BE2C (cell line): Measurements from ENCODE around the gene CD248.

Source experiments
- DNase-seq: peaks from one replicate; pipeline ENCODE4 v3.0.0-alpha.2; 2020
- H3K27me3 ChIP-seq: fragments of 250-450 bp; sonication (Bioruptor Pico); 2 replicates; pipeline ENCODE4 v1.5.1; 2020; ENCODE audit warnings: mild to moderate bottlenecking
- H3K36me3 ChIP-seq: fragments of 250-450 bp; sonication (Bioruptor Pico); 2 replicates; pipeline ENCODE4 v1.5.1; 2020; ENCODE audit warnings: mild to moderate bottlenecking
- H3K4me1 ChIP-seq: fragments of 250-450 bp; sonication (Bioruptor Pico); 2 replicates; pipeline ENCODE4 v1.5.1; 2020
- H3K4me3 ChIP-seq: 2 replicates; pipeline ENCODE4 v1.5.1; 2011; ENCODE audit warnings: low read depth, low read length
- H3K9me3 ChIP-seq: fragments of 250-450 bp; sonication (Bioruptor Pico); 2 replicates; pipeline ENCODE4 v1.5.1; 2020
- TF ChIP-seq, protein P1 (sequence below): IDR thresholded peaks from 2 replicates; pipeline ENCODE4 v1.5.1; 2012; ENCODE audit warnings: mild to moderate bottlenecking, low read depth, low read length

CD248 gene

DNA sequence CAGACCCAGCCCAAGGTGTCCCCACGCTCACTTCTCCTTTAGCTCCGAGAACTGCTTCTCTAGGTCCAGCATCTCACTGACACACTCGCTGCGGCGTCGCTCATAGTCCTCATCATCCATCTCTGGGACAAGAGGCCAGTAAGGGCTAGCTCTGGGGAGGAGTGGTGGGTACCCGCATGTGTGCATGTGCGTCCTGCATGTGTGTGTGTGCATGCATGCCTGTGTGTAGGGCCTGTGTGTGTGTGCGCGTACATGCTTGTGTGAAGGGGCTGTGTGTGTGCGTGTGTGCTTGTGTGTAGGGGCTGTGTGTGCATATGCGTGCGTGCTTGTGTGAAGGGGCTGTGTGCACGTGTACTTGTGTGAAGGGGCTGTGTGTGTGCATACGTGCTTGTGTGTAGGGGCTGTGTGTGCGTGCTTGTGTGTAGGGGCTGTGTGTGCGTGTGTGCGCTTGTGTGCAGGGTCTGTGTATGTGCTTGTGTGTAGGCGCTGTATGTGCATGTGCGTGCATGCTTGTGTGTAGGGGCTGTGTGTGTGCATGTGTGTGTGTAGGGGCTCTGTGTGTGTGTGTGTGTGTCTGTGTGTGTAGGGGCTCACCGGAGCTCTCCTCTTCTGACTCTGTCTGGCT, 24.8 kb upstream of the CD248 start:
- Histone ChIP-seq H3K27me3 (no peaks in the 10 kb centered on the region), H3K4me1 (peaks cover 7% of the 10 kb centered on the region), H3K36me3 (peaks cover 11% of the 10 kb centered on the region; the same call in 1 of the 2 replicates), H3K4me3 (no peak overlapping the region), H3K9me3 (no peaks in the 10 kb centered on the region)
- TF ChIP-seq, protein P1, sequence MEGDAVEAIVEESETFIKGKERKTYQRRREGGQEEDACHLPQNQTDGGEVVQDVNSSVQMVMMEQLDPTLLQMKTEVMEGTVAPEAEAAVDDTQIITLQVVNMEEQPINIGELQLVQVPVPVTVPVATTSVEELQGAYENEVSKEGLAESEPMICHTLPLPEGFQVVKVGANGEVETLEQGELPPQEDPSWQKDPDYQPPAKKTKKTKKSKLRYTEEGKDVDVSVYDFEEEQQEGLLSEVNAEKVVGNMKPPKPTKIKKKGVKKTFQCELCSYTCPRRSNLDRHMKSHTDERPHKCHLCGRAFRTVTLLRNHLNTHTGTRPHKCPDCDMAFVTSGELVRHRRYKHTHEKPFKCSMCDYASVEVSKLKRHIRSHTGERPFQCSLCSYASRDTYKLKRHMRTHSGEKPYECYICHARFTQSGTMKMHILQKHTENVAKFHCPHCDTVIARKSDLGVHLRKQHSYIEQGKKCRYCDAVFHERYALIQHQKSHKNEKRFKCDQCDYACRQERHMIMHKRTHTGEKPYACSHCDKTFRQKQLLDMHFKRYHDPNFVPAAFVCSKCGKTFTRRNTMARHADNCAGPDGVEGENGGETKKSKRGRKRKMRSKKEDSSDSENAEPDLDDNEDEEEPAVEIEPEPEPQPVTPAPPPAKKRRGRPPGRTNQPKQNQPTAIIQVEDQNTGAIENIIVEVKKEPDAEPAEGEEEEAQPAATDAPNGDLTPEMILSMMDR: no peak
- no peak for DNase-seq

DNA sequence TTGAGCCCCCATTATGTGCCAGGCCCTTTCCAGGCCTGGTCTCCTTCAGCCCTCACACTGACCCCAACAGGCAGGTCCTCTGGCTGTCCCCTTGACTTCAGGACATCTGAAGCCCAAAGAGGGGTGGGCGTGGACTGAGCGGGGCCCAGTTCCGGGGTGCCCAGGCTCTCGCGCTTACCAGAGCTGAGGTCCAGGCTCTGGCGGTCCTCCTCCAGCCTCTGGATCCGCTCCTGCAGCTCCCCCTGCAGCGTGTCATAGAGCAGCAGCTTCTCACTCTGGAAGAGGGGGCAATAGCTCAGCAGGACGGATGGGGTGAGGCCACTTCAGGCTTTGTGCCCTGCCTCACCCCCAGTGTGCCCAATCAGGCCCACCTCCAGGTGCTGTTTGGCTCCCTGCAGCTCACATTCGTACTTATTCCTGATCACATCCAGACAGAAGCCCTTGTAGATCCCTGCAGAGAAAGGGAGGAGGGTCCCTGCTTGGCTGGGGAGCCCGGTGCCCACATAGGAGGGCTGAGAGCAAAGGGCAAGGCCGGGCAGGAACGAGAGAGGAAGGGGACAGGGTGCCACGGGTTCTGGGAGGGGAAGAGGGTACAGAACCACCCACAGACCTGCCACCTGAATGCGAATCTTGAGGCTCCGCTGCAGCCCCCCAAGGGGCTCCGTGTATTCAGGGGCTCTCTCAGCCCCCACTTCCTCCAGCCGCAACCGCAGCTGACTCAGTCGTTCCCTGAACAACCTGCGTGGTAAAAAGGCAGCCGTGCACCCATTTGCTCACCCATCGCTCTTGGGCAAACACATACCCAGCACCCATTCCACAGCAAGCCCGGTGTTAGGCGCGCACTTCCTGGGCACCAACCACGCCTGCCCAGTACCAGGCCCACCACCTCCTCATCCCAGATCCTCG, 24.0 kb upstream of the CD248 start:
- no peak overlapping the region for H3K4me3 ChIP-seq
- TF ChIP-seq, protein P1: no peak
- DNase-seq: no peak
- no peaks in the 10 kb centered on the region for H3K27me3 ChIP-seq
- H3K4me1 ChIP-seq: peaks cover 13% of the 10 kb centered on the region
- no peaks in the 10 kb centered on the region for H3K9me3 ChIP-seq
- H3K36me3 ChIP-seq: peaks cover 11% of the 10 kb centered on the region; the same call in 1 of the 2 replicates

DNA sequence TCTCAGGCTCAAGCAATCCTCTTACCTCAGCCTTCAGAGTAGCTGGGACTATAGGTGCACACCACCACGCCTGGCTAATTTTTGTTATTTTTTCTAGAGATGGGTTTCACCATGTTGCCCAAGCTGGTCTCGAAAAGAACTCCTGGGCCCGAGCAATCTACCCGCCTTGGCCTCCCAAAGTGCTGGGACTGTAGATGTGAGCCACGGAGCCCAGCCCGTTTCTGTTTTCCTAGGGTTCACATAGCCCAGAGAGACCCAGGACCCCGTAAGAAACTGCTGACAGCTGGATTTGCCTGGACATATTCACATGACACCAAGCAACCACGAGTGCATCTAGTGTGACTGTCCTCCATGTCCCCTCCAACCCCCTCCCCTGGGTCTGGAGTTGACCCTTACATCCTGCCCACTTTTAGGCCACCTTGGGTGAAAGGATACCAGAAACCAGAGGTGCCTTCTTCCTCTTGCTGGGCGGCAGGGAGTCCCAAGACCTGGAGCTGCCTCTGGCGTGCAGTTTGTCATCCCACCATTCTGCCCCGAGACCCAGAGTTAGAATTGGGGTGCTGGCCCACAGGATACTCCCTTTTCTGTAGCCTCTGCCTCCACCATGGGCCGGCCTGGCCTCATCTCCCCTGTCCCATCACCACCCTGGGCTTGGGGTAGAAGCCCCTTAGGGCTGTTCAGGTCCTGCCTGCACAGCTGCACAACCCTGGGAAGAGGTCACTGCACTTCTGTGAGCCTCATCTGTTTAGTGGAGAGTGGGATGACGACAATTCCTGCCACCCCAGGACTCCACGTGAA, 23.0 kb upstream of the CD248 start:
- H3K36me3 ChIP-seq: peaks cover 11% of the 10 kb centered on the region; the same call in 1 of the 2 replicates
- no peak for DNase-seq
- no peaks in the 10 kb centered on the region for H3K27me3 ChIP-seq
- TF ChIP-seq, protein P1: no peak
- H3K4me1 ChIP-seq: peaks cover 19% of the 10 kb centered on the region
- H3K9me3 ChIP-seq: no peaks in the 10 kb centered on the region
- no peak overlapping the region for H3K4me3 ChIP-seq

DNA sequence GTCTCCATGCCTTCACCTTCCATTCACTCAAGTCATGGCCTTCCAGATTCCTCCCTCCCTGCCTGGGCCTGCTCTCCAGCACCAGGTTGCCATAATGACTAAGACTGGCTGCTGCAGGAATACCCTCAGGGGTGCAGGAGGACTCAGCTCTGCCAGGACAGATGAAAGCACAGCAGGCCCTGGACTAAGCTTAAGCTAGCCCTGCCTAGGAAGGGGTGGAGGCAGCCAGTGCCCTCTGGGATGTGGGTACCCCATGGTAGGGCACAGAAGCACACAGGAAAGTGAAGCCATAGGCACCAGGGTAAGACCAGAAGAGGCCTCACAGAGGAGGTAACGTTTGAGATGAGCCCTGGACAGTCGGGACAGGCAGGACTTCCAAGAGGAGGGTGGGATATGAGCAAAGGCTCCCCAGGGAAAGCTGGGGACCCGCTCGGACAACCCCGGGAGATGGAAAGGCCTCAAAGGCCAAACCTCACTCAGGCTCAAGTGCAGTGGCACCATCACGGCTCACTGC, 22.4 kb upstream of the CD248 start:
- no peak for DNase-seq

DNA sequence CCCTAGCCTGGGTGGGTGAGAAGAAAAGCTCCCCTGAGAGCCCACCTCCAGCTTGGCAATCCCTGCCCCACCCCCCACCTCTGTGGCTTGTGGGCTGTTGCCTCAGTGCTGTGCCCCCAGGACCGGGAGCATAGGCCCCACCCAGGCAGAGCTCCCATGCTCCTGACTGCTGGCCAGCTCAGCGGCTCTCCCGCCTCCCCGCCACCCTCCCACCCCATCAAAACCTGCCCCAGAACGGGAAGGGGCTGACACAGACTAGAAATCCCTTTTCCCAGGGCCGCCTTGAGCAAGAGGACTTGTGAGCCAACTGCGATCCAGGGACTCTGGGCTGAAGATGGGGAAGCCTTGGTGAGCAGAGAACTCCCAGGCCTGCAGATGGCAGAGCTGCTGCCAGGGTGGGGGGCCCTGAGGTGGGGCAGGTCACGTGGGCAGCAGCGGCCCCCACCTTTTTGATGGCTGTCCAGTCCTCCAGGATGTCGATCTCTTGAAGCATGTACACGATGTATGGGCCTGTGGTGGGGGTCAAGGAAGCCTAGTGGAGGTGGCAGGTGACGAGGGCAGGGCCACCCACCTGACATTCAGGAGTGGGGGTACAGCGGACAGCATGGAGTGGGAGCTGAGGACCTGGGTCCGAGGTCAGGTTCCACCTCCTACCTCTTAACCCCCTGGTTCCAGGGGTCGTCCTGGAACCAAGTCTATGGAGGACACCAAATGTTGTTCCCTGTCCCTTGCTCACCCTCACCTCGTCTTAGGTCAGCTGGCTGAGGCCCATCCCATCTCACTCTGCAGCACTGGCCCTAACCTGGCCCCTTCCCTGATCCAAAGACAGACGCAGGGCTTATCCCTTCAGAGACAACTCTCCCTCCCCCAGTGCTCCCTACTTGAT, 21.7 kb upstream of the CD248 start:
- TF ChIP-seq, protein P1: no peak
- H3K36me3 ChIP-seq: peaks cover 11% of the 10 kb centered on the region; the same call in 1 of the 2 replicates
- DNase-seq: no peak
- no peaks in the 10 kb centered on the region for H3K27me3 ChIP-seq
- H3K4me1 ChIP-seq: peaks cover 19% of the 10 kb centered on the region
- no peak overlapping the region for H3K4me3 ChIP-seq
- no peaks in the 10 kb centered on the region for H3K9me3 ChIP-seq

More for the DNA sequence above, 22.4 kb upstream of the CD248 start:
- peaks cover 11% of the 10 kb centered on the region; the same call in 1 of the 2 replicates for H3K36me3 ChIP-seq
- peaks cover 19% of the 10 kb centered on the region for H3K4me1 ChIP-seq
- no peaks in the 10 kb centered on the region for H3K27me3 ChIP-seq
- no peaks in the 10 kb centered on the region for H3K9me3 ChIP-seq
- no peak overlapping the region for H3K4me3 ChIP-seq
- TF ChIP-seq, protein P1: no peak
